ENCODE data around the gene TNNC1.

DNA sequence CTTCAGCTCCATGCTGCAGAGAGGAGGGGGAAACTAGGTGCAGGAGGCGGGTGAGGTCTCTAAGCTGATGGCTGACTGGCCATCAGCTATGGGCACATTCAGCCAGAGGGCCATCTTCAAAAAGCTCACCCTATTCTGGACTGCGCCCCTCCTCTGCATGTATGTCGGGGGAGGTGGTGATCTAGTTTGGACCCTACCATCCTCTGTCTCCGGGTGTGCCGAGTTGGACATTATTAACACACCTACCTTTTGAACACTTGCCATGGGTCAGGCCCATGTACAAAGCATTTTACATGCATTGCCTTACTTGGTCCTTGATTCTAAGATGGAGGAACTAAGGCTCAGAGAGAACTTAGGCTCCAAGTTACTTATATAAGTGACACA is 3.0 kb upstream of the TNNC1 start:
- TF ChIP-seq, protein P1, sequence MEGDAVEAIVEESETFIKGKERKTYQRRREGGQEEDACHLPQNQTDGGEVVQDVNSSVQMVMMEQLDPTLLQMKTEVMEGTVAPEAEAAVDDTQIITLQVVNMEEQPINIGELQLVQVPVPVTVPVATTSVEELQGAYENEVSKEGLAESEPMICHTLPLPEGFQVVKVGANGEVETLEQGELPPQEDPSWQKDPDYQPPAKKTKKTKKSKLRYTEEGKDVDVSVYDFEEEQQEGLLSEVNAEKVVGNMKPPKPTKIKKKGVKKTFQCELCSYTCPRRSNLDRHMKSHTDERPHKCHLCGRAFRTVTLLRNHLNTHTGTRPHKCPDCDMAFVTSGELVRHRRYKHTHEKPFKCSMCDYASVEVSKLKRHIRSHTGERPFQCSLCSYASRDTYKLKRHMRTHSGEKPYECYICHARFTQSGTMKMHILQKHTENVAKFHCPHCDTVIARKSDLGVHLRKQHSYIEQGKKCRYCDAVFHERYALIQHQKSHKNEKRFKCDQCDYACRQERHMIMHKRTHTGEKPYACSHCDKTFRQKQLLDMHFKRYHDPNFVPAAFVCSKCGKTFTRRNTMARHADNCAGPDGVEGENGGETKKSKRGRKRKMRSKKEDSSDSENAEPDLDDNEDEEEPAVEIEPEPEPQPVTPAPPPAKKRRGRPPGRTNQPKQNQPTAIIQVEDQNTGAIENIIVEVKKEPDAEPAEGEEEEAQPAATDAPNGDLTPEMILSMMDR (conservative IDR thresholded peaks at IDR 0.05), result no peak
- no peak for TF ChIP-seq EZH2 (IDR thresholded peaks at IDR 0.05; ENCODE audit: low read depth)

Measured in PC-9 (cell line).